Colonic mucosa (tissue), 4 donors: ENCODE data around the gene INPP4A. TPM values are rescaled to one million over a fixed set of nuclear protein-coding genes. Genes with fewer than 3 reads are reported as not detected.
A peak's percentile ranks its signal among the peaks of the same experiment; 100 is the strongest.

Experiments used
- DNase-seq: peaks from one replicate; pipeline ENCODE4 v3.0.0-alpha.2; 2020
- H3K27ac ChIP-seq: fragments of 200-600 bp; one replicate; pipeline ENCODE4 v1.8.0; 2021
- H3K27me3 ChIP-seq: fragments of 200-600 bp; one replicate; pipeline ENCODE4 v1.8.0; 2021
- H3K36me3 ChIP-seq: fragments of 200-600 bp; one replicate; pipeline ENCODE4 v1.8.0; 2021
- H3K4me1 ChIP-seq: fragments of 200-600 bp; one replicate; pipeline ENCODE4 v1.8.0; 2021; ENCODE audit warnings: mild to moderate bottlenecking
- H3K4me3 ChIP-seq: fragments of 200-600 bp; one replicate; pipeline ENCODE4 v1.8.0; 2021
- H3K9ac ChIP-seq, 2 donors: one replicate each; pipeline ENCODE4 v1.7.0; 2013; ENCODE audit warnings: control low read depth in 2 of 2, low read depth in 2 of 2, low read length in 2 of 2
- H3K9me3 ChIP-seq: fragments of 200-600 bp; one replicate; pipeline ENCODE4 v1.8.0; 2021
- CTCF ChIP-seq: fragments of 200-600 bp; IDR thresholded peaks from one replicate; pipeline ENCODE4 v1.8.0; 2022; ENCODE audit warnings: antibody characterized with exemption, mild to moderate bottlenecking
- intact Hi-C: fragments of 100-400 bp; cut with DNase I; formaldehyde crosslinking; loops from one replicate; pipeline ENCODE4 v1.14.1; 2022
- total RNA-seq, 2 donors: library from RNA; stranded (reverse); fragmentation: NEBNext Ultra II Directional in 1 of 2; extraction: Animal tissue kit (Norgen Biotek cat#: 25700) in 1 of 2; gene quantifications; one replicate each; pipeline ENCODE4 v1.2.1, GENCODE V29; 2021
- donor health status: healthy.
- donor health status: DM: no; HTN: no; CAD: no.
- donor health status: DM: no; HTN: no; CAD: no.

Gene INPP4A
- 10 to 100 TPM; 11.5 to 17.9 TPM for total RNA-seq

DNA sequence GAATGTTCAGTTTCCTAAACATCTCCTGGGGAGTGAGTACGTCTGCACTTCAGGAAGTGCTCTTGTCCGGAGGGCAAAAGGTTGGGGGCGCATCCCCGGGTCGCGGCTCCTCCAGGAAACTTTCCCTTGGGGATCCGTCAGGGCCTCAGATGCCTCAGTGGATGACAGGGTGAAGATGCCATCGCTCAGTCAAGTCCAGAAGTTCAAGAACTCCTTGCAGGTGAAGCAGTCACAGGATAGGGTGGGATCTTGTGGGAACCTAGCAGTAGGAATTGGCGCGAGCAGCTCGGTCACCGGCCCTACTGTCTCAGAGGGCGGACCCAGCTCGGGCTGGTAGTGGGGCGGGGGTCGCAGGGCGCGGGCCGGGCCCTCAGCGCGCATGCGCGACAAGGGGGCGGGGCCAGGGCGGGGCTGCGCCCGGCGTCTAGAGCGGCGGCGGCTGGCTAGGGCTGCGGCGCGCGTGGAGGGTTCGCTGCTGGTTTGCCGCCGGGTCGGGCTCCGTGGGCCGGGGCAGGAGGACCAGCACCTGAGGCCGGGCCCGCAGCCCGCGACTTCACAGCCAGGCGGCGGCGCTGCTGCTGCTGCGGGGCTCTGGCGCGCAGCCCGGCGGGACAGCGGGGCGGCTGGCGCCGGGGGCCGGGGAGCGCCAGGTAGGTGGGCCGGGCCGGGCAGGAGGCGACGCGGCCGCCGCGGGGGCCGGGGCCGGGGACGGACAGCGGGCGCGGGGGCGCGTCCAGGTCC is at the start of gene INPP4A:
Gene INPP4A, plus strand, starts transcription at position 423 of the 741 bp plus-strand sequence. CDS start 75,191 bp downstream, outside the sequence.
- intact Hi-C loops, result loop anchor here (10.0 kb wide), 1 partner anchor 120 kb away; no protein-coding TSS in a partner anchor
- H3K4me3 ChIP-seq, result peak within 1 kb of the TSS; percentile 78
- H3K27me3 ChIP-seq, result no peaks in the 10 kb centered on the region
- DNase-seq, result peak; percentile 75
- no peak for TF ChIP-seq CTCF
- H3K9ac ChIP-seq, result peak within 1 kb of the TSS; percentile 75 to 94
- peak within 1 kb of the TSS; percentile 45 for H3K27ac ChIP-seq
- no peaks in the 10 kb centered on the region for H3K36me3 ChIP-seq
- H3K4me1 ChIP-seq, result peaks cover 9% of the 10 kb centered on the region
- H3K9me3 ChIP-seq, result no peaks in the 10 kb centered on the region

GRCh38 chr2:98395977-98396376 is 48.7 kb upstream of the INPP4A start:
- no peaks in the 10 kb centered on the region for H3K4me1 ChIP-seq
- H3K4me3 ChIP-seq, result no peak overlapping the region
- H3K27ac ChIP-seq, result no peak overlapping the region
- H3K27me3 ChIP-seq, result no peaks in the 10 kb centered on the region
- DNase-seq, result no peak
- no peaks in the 10 kb centered on the region for H3K36me3 ChIP-seq
- intact Hi-C loops, result no loop called here
- no peaks in the 10 kb centered on the region for H3K9me3 ChIP-seq
- H3K9ac ChIP-seq, result no peak overlapping the region
- TF ChIP-seq CTCF, result no peak

DNA sequence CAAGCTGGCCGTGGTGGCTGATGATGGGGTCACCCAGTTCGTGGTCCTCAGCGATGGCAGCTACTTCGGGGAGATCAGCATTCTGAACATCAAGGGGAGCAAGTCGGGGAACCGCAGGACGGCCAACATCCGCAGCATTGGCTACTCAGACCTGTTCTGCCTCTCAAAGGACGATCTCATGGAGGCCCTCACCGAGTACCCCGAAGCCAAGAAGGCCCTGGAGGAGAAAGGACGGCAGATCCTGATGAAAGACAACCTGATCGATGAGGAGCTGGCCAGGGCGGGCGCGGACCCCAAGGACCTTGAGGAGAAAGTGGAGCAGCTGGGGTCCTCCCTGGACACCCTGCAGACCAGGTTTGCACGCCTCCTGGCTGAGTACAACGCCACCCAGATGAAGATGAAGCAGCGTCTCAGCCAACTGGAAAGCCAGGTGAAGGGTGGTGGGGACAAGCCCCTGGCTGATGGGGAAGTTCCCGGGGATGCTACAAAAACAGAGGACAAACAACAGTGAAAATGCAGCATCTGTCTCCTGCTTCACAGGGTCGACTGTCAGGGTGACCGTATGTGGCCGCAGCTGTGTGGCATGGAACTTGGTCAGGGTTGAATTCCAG is 47.8 kb upstream of the INPP4A start:
- H3K36me3 ChIP-seq, result no peaks in the 10 kb centered on the region
- H3K27me3 ChIP-seq, result no peaks in the 10 kb centered on the region
- intact Hi-C loops, result no loop called here
- no peaks in the 10 kb centered on the region for H3K9me3 ChIP-seq
- H3K4me3 ChIP-seq, result no peak overlapping the region
- no peak for DNase-seq
- no peak overlapping the region for H3K9ac ChIP-seq
- no peak overlapping the region for H3K27ac ChIP-seq
- TF ChIP-seq CTCF, result no peak
- H3K4me1 ChIP-seq, result no peaks in the 10 kb centered on the region

- H3K36me3 ChIP-seq, result no peaks in the 10 kb centered on the region
- H3K4me3 ChIP-seq, result no peak overlapping the region
- no peak overlapping the region for H3K9ac ChIP-seq
- H3K9me3 ChIP-seq, result no peaks in the 10 kb centered on the region
- no peak overlapping the region for H3K27ac ChIP-seq
- no peaks in the 10 kb centered on the region for H3K27me3 ChIP-seq
- no peak for TF ChIP-seq CTCF
- no peak for DNase-seq
- intact Hi-C loops, result no loop called here
- H3K4me1 ChIP-seq, result no peaks in the 10 kb centered on the region
These were observed 45.5 kb upstream of the INPP4A start for GRCh38 chr2:98399140-98399539.

DNA sequence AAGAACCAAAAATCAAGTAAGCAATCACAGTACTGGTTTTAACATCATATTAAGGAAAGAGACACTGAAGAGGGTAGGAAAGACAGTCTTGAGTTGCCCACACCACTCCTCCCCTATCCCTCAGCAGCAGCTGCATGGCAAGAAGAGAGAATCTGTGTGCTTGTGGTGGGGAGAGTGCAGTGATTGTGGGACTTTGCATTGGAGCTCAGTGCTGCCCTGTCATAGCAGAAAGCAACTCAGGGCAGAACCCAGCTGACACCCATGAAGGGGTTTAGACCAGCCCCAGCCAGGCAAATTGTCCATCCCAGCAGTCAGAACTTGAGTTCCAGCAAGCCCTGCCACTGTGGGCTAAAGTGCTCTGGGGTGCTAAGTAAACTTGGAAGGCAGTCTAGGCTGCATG is 40.8 kb upstream of the INPP4A start:
- Histone ChIP-seq H3K27me3 (no peaks in the 10 kb centered on the region), H3K9ac (no peak overlapping the region), H3K36me3 (no peaks in the 10 kb centered on the region), H3K4me3 (no peak overlapping the region), H3K4me1 (no peaks in the 10 kb centered on the region), H3K9me3 (no peaks in the 10 kb centered on the region), H3K27ac (no peak overlapping the region)
- TF ChIP-seq CTCF, result no peak
- no peak for DNase-seq
- intact Hi-C loops, result no loop called here
